Measurements from ENCODE around the gene BMERB1.

- TF ChIP-seq CTCF (IDR thresholded peaks at IDR 0.05), result no peak
- no peak for TF ChIP-seq POLR2A (IDR thresholded peaks at IDR 0.05)
- no peak for TF ChIP-seq POLR2AphosphoS5 (IDR thresholded peaks at IDR 0.05)
Measured at GRCh38 chr16:15457958-15458357, 23.6 kb downstream of the BMERB1 start.
